ENCODE data around the gene DDC.

Gene DDC

GRCh38 chr7:50497968-50498367, 67.2 kb downstream of the DDC start:
- in situ Hi-C loops (cut with MboI; ENCODE audit: low pct_unique_long_range_greater_than_20kb, low sequenced_read_pairs): no loop called here
- DNase-seq: no peak

- in situ Hi-C loops (cut with MboI; ENCODE audit: low pct_unique_long_range_greater_than_20kb, low sequenced_read_pairs): no loop called here
- peak; percentile 65 for DNase-seq
These were observed 68.0 kb downstream of the DDC start for GRCh38 chr7:50497068-50497642.

GRCh38 chr7:50496569-50496968, 68.6 kb downstream of the DDC start:
- in situ Hi-C loops (cut with MboI; ENCODE audit: low pct_unique_long_range_greater_than_20kb, low sequenced_read_pairs): no loop called here
- DNase-seq: no peak

- in situ Hi-C loops (cut with MboI; ENCODE audit: low pct_unique_long_range_greater_than_20kb, low sequenced_read_pairs): no loop called here
- DNase-seq: no peak
These were observed 69.5 kb downstream of the DDC start for GRCh38 chr7:50495746-50496145.

GRCh38 chr7:50492770-50493519, 72.3 kb downstream of the DDC start:
- no peak for DNase-seq
- in situ Hi-C loops (cut with MboI; ENCODE audit: low pct_unique_long_range_greater_than_20kb, low sequenced_read_pairs): no loop called here

GRCh38 chr7:50491943-50492342, 73.3 kb downstream of the DDC start:
- in situ Hi-C loops (cut with MboI; ENCODE audit: low pct_unique_long_range_greater_than_20kb, low sequenced_read_pairs): no loop called here
- DNase-seq: no peak

GRCh38 chr7:50491209-50491608, 74.0 kb downstream of the DDC start:
- in situ Hi-C loops (cut with MboI; ENCODE audit: low pct_unique_long_range_greater_than_20kb, low sequenced_read_pairs): no loop called here
- no peak for DNase-seq

GRCh38 chr7:50488379-50488778, 76.8 kb downstream of the DDC start:
- in situ Hi-C loops (cut with MboI; ENCODE audit: low pct_unique_long_range_greater_than_20kb, low sequenced_read_pairs): no loop called here
- DNase-seq: no peak

GRCh38 chr7:50486512-50486911, 78.7 kb downstream of the DDC start:
- in situ Hi-C loops (cut with MboI; ENCODE audit: low pct_unique_long_range_greater_than_20kb, low sequenced_read_pairs): no loop called here
- DNase-seq: no peak

- DNase-seq: no peak
- in situ Hi-C loops (cut with MboI; ENCODE audit: low pct_unique_long_range_greater_than_20kb, low sequenced_read_pairs): no loop called here
These were observed 83.3 kb downstream of the DDC start for GRCh38 chr7:50481867-50482266.

GRCh38 chr7:50480797-50481196, 84.4 kb downstream of the DDC start:
- DNase-seq: no peak
- in situ Hi-C loops (cut with MboI; ENCODE audit: low pct_unique_long_range_greater_than_20kb, low sequenced_read_pairs): no loop called here

GRCh38 chr7:50479743-50480517, 85.3 kb downstream of the DDC start:
- in situ Hi-C loops (cut with MboI; ENCODE audit: low pct_unique_long_range_greater_than_20kb, low sequenced_read_pairs): no loop called here
- DNase-seq: no peak

GRCh38 chr7:50477640-50478039, 87.6 kb downstream of the DDC start:
- DNase-seq: no peak
- in situ Hi-C loops (cut with MboI; ENCODE audit: low pct_unique_long_range_greater_than_20kb, low sequenced_read_pairs): no loop called here

- in situ Hi-C loops (cut with MboI; ENCODE audit: low pct_unique_long_range_greater_than_20kb, low sequenced_read_pairs): no loop called here
- DNase-seq: no peak
These were observed 88.1 kb downstream of the DDC start for GRCh38 chr7:50476953-50477625.

GRCh38 chr7:50475340-50475739, 89.9 kb downstream of the DDC start:
- in situ Hi-C loops (cut with MboI; ENCODE audit: low pct_unique_long_range_greater_than_20kb, low sequenced_read_pairs): no loop called here

GRCh38 chr7:50474382-50475160, 90.6 kb downstream of the DDC start:
- in situ Hi-C loops (cut with MboI; ENCODE audit: low pct_unique_long_range_greater_than_20kb, low sequenced_read_pairs): no loop called here
- no peak for DNase-seq

More at GRCh38 chr7:50475340-50475739, 89.9 kb downstream of the DDC start:
- no peak for DNase-seq

- no peak for DNase-seq
- in situ Hi-C loops (cut with MboI; ENCODE audit: low pct_unique_long_range_greater_than_20kb, low sequenced_read_pairs): no loop called here
These were observed 91.7 kb downstream of the DDC start for GRCh38 chr7:50473531-50473930.

- DNase-seq: no peak
- in situ Hi-C loops (cut with MboI; ENCODE audit: low pct_unique_long_range_greater_than_20kb, low sequenced_read_pairs): no loop called here
These were observed 92.8 kb downstream of the DDC start for GRCh38 chr7:50472427-50472826.

- in situ Hi-C loops (cut with MboI; ENCODE audit: low pct_unique_long_range_greater_than_20kb, low sequenced_read_pairs): no loop called here
These were observed 93.2 kb downstream of the DDC start for GRCh38 chr7:50471970-50472369.

More at GRCh38 chr7:50471970-50472369, 93.2 kb downstream of the DDC start:
- DNase-seq: no peak
